ENCODE measurements around the gene ZNF26.
"Not testable (repeated sequence)": the region's sequence is repeated elsewhere in the genome, so short reads cannot be mapped to it uniquely, and the experiment has no call there.

ZNF26 gene

GRCh38 chr12:132955094-132956010, 30.8 kb upstream of the ZNF26 start:
- no peak for DNase-seq

GRCh38 chr12:132956011-132956788, 30.0 kb upstream of the ZNF26 start, which contains the start of gene ZNF605:
ZNF605 (minus strand) TSS chr12:132956306; CDS start chr12:132945635, 10,671 bp downstream.
- peak; percentile 89 for DNase-seq

- DNase-seq: not testable (repeated sequence)
Observed at GRCh38 chr12:132961790-132962189, 24.4 kb upstream of the ZNF26 start.

- DNase-seq: not testable (repeated sequence)
Observed at GRCh38 chr12:132963947-132964346, 22.2 kb upstream of the ZNF26 start.

GRCh38 chr12:132965796-132966195, 20.4 kb upstream of the ZNF26 start:
- DNase-seq: no peak

GRCh38 chr12:132966676-132967415, 19.3 kb upstream of the ZNF26 start:
- DNase-seq: no peak

GRCh38 chr12:132967736-132968135, 18.4 kb upstream of the ZNF26 start:
- DNase-seq: no peak

- no peak for DNase-seq
Observed at GRCh38 chr12:132972374-132972773, 13.8 kb upstream of the ZNF26 start.

- not testable (repeated sequence) for DNase-seq
Observed at GRCh38 chr12:132976870-132977269, 9.3 kb upstream of the ZNF26 start.

GRCh38 chr12:132986885-132987225, 688 bp downstream of the ZNF26 start:
- no peak for DNase-seq

- no peak for DNase-seq
Observed at GRCh38 chr12:132998741-132999140, 12.6 kb downstream of the ZNF26 start.

GRCh38 chr12:133010657-133011297, 24.6 kb downstream of the ZNF26 start:
- no peak for DNase-seq

GRCh38 chr12:133023566-133023965, 37.4 kb downstream of the ZNF26 start:
- DNase-seq: no peak

- DNase-seq: no peak
Observed at GRCh38 chr12:133026996-133027395, 40.8 kb downstream of the ZNF26 start.

- peak; percentile 98 to 99 for DNase-seq
Observed at GRCh38 chr12:133037207-133038005, 51.2 kb downstream of the ZNF26 start, which contains the start of gene ZNF84. ZNF84 (plus strand) TSS chr12:133037509; CDS start chr12:133041468, 3,959 bp downstream.

- no peak for DNase-seq
Observed at GRCh38 chr12:133038118-133038709, 52.0 kb downstream of the ZNF26 start.

GRCh38 chr12:133046698-133047097, 60.5 kb downstream of the ZNF26 start:
- DNase-seq: no peak

- no peak for DNase-seq
Observed at GRCh38 chr12:133057446-133057845, 71.3 kb downstream of the ZNF26 start.

GRCh38 chr12:133058203-133059113, 72.3 kb downstream of the ZNF26 start:
- no peak for DNase-seq

GRCh38 chr12:133061954-133062353, 75.8 kb downstream of the ZNF26 start:
- no peak for DNase-seq
